T-helper 1 cell treated with Interleukin-12 subunit alpha and Interleukin-12 subunit beta and Interleukin-4 antibody, amounts not matched to agents 30 ng/mL and 1 ng/mL, for 36 hours (primary cell): ENCODE measurements around the gene RBM7. TPM values are rescaled to one million over a fixed set of nuclear protein-coding genes. Genes with fewer than 3 reads are reported as not detected.

Source experiments
- intact Hi-C: fragments of 100-400 bp; cut with micrococcal nuclease; formaldehyde crosslinking; loops from one replicate; pipeline ENCODE4 v1.15.1; 2024
- total RNA-seq: library from RNA; stranded (reverse); gene quantifications from 2 replicates; pipeline ENCODE4 v1.2.3, GENCODE V29; 2022

Gene RBM7
- total RNA-seq, 1 donor from 2014 or later, result 32.4 TPM

DNA sequence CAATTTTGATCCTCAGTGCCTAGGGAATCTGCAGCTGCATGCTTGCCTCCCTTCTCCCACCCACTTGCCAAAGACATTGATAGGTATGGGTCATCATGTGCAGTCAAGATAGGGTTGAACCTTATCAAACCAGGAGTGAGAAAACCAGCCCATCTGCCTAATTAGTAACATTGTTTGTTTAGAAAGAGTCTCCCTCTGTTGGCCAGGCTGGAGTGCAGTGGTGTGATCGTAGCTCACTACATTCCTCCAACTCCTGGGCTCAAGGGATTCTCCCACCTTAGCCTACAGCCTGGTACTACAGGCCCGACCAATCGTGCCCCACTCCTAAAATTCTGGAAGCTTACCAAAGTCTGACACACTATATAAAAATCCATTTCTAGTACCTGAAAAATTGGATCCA lies 4.7 kb upstream of the RBM7 start:
- intact Hi-C loops, result no loop called here

DNA sequence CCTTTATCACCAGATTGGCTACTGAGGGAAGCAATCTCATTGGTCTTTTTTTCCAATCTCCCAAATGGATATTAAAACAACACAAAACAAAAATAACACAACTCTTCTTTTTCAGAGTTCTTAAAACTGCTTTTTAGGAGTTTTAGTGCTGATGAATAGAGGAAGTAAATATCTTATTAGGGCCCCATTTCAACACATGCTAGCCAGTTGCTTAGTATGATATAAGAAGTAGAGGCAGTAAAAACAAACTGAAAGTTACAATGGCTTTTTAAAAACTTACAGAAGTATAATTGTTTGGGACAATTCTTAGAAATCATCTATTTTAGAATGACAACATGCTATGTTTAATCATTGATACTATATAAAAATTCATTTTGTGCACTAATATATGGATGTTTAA lies 3.5 kb upstream of the RBM7 start:
- intact Hi-C loops, result no loop called here

DNA sequence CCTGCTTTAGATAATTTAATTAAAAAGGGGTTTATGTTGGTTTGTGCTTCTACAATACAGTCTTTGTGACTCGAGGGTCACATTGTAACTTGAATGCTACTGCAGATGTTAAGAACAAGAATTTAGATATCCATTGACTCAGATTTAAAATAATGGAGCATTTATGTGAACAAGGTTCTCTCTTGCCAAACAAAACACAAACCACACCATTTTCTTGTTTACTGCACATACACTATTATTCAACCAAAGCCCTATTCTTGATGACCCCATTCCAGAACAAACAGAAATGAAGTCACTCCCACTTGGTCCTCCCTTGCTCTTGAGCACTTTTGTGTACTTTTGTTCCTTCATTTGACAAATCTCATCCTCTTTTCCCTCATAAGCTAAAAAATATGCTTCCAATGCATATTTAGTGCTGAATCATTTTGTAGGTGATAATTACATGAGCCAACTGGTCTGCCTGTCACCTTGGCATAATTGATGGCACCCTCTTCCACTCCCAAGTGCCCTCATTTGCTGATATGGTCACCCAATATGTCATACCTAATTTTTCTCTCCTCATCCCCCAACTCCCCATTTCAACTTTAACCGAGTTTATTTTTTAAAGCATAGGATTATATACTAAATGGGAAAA lies 3.0 kb upstream of the RBM7 start:
- intact Hi-C loops, result no loop called here

- intact Hi-C loops, result no loop called here
Observed at GRCh38 chr11:114398303-114398920, 2.1 kb upstream of the RBM7 start.

DNA sequence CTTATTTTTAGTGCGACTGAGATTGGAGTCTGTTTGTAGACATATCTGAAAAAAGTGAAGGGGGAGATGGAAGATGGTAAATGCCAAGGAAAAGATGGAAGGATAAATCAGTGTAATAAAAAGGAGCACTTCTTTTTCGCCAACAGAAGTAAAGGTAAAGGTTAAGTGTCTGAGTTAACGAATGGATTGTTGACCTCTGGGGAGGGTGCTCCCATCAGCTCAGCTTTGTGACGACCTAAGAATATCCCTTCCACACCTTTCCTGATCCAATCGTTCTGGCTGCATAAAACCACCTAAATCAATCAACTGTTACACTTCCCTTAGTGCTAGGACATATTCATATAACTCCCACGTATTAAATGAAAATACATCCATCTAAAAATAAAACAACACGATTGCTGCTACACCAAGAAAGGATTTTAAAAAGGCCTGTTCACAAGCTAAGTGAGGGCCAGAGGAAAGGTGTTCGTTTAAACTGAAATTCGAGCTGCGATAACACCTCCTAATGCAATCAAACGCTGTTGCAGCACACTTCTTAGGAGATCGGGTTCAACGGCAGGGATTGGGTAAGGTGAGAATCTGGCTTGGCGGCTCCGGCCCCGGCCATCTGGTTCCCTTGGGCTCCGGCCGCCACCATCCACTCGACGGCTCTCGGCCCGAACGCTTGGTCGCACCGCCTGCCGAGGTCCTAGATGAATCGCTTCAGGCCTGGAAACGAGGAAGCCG lies 813 bp upstream of the RBM7 start:
- intact Hi-C loops, result loop anchor here (1.0 to 10.0 kb wide), 10 partner anchors 40 to 1085 kb away; partner anchors contain the start of genes REXO2, TTC12, USP28 and ZW10

GRCh38 chr11:114400915-114401223 lies 403 bp downstream of the RBM7 start:
- intact Hi-C loops, result loop anchor here (1.0 to 10.0 kb wide), 10 partner anchors 38 to 1086 kb away; partner anchors contain the start of genes REXO2, TTC12, USP28 and ZW10

DNA sequence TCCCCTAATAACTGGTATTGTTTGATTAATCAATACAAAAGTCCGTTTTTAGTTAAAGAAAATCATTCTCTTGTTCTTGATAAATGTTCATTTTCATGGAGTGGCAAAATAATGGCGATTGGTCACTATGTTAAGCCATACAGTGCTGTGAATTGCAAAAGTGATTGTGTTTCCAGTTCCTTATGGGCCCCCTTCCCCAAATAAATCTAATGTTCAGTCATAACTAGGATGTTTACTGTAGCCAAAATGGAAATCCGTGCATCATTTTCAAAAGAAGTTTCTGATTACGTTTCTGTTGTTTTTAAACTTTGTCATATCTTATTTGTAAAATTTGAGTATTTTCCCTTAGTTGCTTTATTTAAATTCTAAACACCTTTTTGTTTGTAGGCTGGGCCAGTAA lies 845 bp downstream of the RBM7 start:
- intact Hi-C loops, result loop anchor here (2.0 to 10.0 kb wide), 6 partner anchors 193 to 1087 kb away; partner anchors contain the start of gene TTC12

DNA sequence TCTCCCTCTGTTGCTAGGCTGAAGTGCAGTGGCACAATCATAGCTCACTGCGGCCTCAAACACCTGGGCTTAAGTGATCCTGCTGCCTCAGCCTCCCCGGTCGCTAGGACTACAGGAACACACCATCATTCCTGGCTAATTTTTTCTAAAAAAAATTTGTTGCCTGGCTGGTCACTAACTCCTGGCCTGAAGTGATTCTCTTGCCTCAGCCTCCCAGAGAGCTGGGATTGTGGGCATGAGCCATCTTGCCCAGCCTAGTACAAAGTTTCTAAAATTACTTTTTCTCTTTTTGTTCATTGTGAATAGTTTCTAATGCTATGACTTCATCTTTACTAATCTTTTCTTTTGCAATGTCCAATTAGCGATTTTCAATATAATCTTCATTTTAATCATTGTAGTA lies 12.5 kb downstream of the RBM7 start:
- intact Hi-C loops, result no loop called here

DNA sequence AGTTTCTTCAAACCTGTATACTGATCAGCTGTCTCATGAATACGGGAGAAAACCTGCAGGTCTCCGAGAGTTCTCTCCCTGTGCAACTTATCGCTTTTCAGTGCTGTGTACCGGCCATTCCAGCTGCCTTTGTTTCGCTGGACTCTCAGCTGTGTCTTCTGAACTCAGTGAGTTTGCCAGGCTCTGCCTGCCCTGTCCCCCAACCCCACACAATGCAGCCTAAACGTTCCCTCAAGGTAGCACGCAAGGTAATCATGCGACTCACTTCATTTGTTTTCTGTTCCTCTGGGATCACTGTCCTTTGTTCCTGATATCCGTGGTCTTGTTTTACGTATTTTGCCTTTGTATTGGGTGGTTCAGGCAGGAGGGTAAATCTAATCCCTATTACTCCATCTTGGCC lies 13.5 kb downstream of the RBM7 start:
- intact Hi-C loops, result no loop called here

GRCh38 chr11:114416441-114416961 lies 16.0 kb downstream of the RBM7 start:
- intact Hi-C loops, result no loop called here

DNA sequence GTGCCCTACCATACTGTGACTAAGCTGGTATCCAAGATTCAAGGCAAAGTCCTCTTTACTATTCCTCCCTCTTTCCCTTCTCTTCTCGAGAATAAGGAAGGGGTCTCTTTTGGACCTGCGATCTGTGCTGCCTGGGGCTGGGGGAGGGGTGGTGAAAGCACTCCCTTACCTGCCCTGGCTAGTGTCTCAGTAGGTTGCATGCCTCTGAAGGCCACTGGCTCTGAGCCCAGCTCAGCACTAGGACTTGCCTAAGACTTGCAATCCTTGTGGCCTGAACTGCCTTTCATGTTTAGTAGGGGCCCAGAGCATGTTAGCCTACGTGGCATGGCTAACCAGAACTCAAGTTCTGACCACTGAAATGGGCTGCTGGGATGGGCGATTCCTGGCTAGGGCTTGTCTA lies 25.8 kb downstream of the RBM7 start:
- intact Hi-C loops, result no loop called here

- intact Hi-C loops, result no loop called here
Observed at GRCh38 chr11:114430290-114430689, 29.8 kb downstream of the RBM7 start.

DNA sequence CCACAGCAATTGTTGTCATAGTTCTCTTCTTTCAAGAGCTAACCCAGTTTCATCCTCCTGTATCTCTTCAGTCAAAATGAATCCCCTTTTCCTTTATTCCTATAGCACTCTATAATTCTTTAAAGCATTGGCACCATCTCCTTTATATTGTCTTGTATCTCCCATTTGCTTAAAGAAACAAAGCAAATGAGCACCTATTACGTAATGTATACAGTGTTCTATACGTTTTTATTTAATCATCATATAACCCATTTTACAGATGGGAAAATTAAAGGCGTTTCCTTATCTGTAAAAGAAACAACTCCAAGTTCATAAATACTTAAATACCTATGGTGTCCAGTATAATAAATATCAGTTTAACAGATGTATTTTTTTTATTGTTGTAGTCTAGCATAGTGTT lies 32.4 kb downstream of the RBM7 start:
- intact Hi-C loops, result no loop called here

DNA sequence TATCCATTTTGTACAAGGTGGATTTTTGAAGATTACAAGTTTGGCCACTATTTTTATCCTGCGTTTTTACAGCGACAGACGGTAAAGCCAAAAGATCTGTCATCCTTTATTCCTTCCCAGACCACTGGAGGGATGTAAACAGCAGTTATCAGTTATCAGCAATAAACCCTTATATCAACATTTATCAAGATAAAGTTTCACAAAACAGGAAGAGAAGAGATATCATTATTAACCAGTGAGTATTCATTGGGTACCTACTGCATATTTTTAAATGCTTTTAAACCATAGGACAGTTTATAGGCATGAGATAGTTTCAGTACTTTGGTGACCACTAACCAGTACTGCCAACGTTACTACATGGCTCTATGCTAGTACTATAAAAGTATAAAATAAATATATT lies 32.9 kb downstream of the RBM7 start:
- intact Hi-C loops, result no loop called here

DNA sequence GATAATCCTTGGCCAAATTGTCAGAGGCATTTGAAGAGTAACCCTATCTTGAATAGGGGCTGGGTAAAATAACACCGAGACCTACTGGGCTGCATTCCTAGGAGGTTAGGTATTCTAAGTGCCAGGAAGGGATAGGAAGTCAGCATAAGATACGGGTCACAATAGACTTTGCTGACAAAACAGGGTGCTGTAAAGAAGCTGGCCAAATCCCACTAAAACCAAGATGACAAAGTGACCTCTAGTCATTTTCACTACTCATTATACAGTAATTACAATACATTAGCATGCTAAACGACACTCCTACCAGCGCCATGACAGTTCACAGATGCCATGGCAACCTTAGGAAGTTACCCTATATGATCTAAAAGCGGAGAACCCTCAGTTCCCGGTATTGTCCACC lies 37.8 kb downstream of the RBM7 start:
- intact Hi-C loops, result loop anchor here (2.0 to 5.0 kb wide), 3 partner anchors 98 to 194 kb away; no protein-coding TSS in a partner anchor

GRCh38 chr11:114439229-114440120 lies 39.0 kb downstream of the RBM7 start, which contains the start of gene REXO2:
REXO2 (plus strand) TSS chr11:114439467; CDS start chr11:114439529, 62 bp downstream.
- intact Hi-C loops, result loop anchor here (1.0 to 5.0 kb wide), 11 partner anchors 39 to 1125 kb away; partner anchors contain the start of genes C11orf71, RBM7, TTC12 and USP28

DNA sequence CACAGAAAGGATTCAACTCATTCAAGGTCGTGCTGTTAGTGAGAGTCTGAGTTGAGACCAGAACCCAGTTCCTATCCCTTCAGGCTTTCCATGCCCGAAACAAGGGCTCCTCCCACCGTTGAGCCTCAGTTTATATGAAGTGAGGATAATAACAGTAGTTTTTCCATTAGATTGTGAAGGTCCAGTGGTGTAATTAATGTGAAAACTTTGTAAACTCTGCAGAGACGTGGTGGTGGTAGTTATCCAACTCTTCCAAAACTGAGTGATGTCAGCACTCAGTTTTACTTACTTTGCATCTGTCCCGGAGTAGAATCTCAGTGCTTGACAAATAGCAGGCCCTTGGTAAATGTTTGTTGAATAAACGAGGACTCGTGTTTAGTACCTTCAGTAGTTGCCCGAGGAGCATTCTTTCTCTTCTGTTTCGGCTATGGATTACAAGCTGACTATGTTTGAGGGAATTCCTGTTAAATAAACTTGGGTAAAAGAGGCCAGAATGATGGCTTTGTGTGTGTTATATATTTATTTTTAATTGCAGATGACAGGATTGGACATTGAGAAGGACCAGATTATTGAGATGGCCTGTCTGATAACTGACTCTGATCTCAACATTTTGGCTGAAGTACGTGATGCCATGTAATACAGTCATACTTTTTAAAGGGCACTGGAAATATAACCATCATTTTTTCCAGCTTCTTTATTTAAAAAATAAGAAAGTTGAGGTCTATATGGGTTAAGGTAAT lies 39.8 kb downstream of the RBM7 start:
- intact Hi-C loops, result no loop called here

GRCh38 chr11:114440971-114441763 lies 40.7 kb downstream of the RBM7 start:
- intact Hi-C loops, result no loop called here

DNA sequence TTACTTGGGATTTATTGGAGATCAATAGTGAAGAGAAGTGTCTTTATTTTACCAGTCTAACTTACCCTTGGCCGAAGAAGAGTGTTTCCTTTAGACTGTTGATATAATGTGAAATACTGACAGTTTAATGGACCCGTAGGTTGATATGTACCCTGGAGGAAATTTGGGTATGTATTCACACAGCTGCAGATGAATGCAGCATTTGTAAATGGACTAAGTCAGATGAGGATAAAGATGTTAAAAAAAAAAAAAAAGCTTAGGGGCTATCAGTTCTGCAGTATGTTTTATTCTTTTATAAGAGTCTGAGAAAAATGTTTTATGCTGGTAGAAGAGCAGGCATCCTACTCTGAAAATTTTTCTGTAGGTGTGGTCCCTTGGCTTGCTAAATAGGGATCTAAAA lies 41.5 kb downstream of the RBM7 start:
- intact Hi-C loops, result no loop called here
